ENCODE measurements around the gene SEMA6A. TPM values are rescaled to one million over a fixed set of nuclear protein-coding genes. Genes with fewer than 3 reads are reported as not detected.

Gene SEMA6A
- polyA plus RNA-seq, 1 of the 3 experiments (the other 2 are of a cell fraction), result 0.18 TPM

- Histone ChIP-seq H3K27ac (ENCODE audit: low read depth in 2 of 2, low read length in 1 of 2) (no peak overlapping the region), H3K79me2 (ENCODE audit: insufficient read depth) (no peaks in the 10 kb centered on the region), H3K9me2 (no peaks in the 10 kb centered on the region), H3F3A (replicated peaks; ENCODE audit: insufficient read depth) (no peaks in the 10 kb centered on the region), H3K4me1 (ENCODE audit: control insufficient read depth in 1 of 2, insufficient read depth in 2 of 2, low read depth in 1 of 2, low read length in 1 of 2) (peaks cover 0 to 27% of the 10 kb centered on the region in 2 experiments; a peak in 2 of 4 replicates), H3K4me3 (ENCODE audit: low read depth in 2 of 2, low read length in 1 of 2) (no peak overlapping the region), H3K36me3 (replicated peaks in 1 of 2; ENCODE audit: control insufficient read depth in 1 of 2, insufficient read depth in 2 of 2, low read length in 1 of 2) (no peaks in the 10 kb centered on the region), H3K4me2 (no peak overlapping the region), H3K27me3 (ENCODE audit: insufficient read depth) (no peaks in the 10 kb centered on the region; the same call in 1 of the 2 replicates), H2AFZ (ENCODE audit: low read depth) (no peak overlapping the region), H3K9ac (no peak overlapping the region), H3K9me3 (no peaks in the 10 kb centered on the region), H4K20me1 (ENCODE audit: insufficient read depth) (no peaks in the 10 kb centered on the region)
- no peak for TF ChIP-seq RXRA (IDR thresholded peaks at IDR 0.05; ENCODE audit: borderline replicate concordance, low read depth)
- no peak for TF ChIP-seq ZBTB33 (IDR thresholded peaks at IDR 0.05; ENCODE audit: borderline replicate concordance, low read depth)
- TF ChIP-seq EP300 (IDR thresholded peaks at IDR 0.05; ENCODE audit: borderline replicate concordance in 1 of 2, low read depth in 1 of 2, low read length in 1 of 2), result no peak
- POLR2A ChIA-PET, result no interaction called here
- CTCF ChIA-PET, result interaction anchor here (0.9 kb wide), 1 partner anchor 303 kb away, joined by 3 read pairs; no protein-coding TSS in a partner anchor
- 48% methylated on average over 3 of the region's 3 CpGs for WGBS (ENCODE audit: low lambda C conversion rate)
- no peak for DNase-seq
Observed at GRCh38 chr5:116532762-116533525, 41.7 kb downstream of the SEMA6A start.

- ChIA-PET CTCF (no interaction called here), POLR2A (no interaction called here)
- H2AFZ ChIP-seq (ENCODE audit: low read depth), result no peak overlapping the region
- H3K27me3 ChIP-seq (ENCODE audit: insufficient read depth), result no peaks in the 10 kb centered on the region; the same call in 1 of the 2 replicates
- no peak for TF ChIP-seq SIN3A (IDR thresholded peaks at IDR 0.05; ENCODE audit: borderline replicate concordance, low read depth, low read length)
- no peak for TF ChIP-seq RFX5 (IDR thresholded peaks at IDR 0.05; ENCODE audit: low read length)
- TF ChIP-seq POLR2AphosphoS5 (IDR thresholded peaks at IDR 0.05; ENCODE audit: low read depth, low read length), result no peak
- TF ChIP-seq RXRA (IDR thresholded peaks at IDR 0.05; ENCODE audit: borderline replicate concordance, low read depth), result no peak
- TF ChIP-seq RCOR1 (IDR thresholded peaks at IDR 0.05; ENCODE audit: low read length), result no peak
- TF ChIP-seq GATA2 (CRISPR knock-in tag; IDR thresholded peaks at IDR 0.05), result no peak
- no peak for TF ChIP-seq YY1 (IDR thresholded peaks at IDR 0.05; ENCODE audit: low read depth)
- TF ChIP-seq MEF2A (IDR thresholded peaks at IDR 0.05; ENCODE audit: borderline replicate concordance, low read depth), result no peak
- TF ChIP-seq USF1 (IDR thresholded peaks at IDR 0.05; ENCODE audit: borderline replicate concordance, low read depth), result no peak
- no peak for TF ChIP-seq ELF1 (IDR thresholded peaks at IDR 0.05)
- no peak for TF ChIP-seq SMC3 (IDR thresholded peaks at IDR 0.05; ENCODE audit: low read depth, low read length)
- no peak for TF ChIP-seq TCF12 (IDR thresholded peaks at IDR 0.05)
- TF ChIP-seq REST (IDR thresholded peaks at IDR 0.05; ENCODE audit: low read depth, low read length), result no peak
- no peak overlapping the region for H3K9ac ChIP-seq
- no peaks in the 10 kb centered on the region for H3K9me3 ChIP-seq
- DNase-seq, result no peak
- no peaks in the 10 kb centered on the region for H3K79me2 ChIP-seq (ENCODE audit: insufficient read depth)
- peaks cover 0 to 30% of the 10 kb centered on the region in 2 experiments; a peak in 2 of 4 replicates for H3K4me1 ChIP-seq (ENCODE audit: control insufficient read depth in 1 of 2, insufficient read depth in 2 of 2, low read depth in 1 of 2, low read length in 1 of 2)
- 73% methylated on average over 1 of the region's 1 CpG for WGBS (ENCODE audit: low lambda C conversion rate)
- no peaks in the 10 kb centered on the region for H3K36me3 ChIP-seq (replicated peaks in 1 of 2; ENCODE audit: control insufficient read depth in 1 of 2, insufficient read depth in 2 of 2, low read length in 1 of 2)
- H3K27ac ChIP-seq (ENCODE audit: low read depth in 2 of 2, low read length in 1 of 2), result no peak overlapping the region
- H4K20me1 ChIP-seq (ENCODE audit: insufficient read depth), result no peaks in the 10 kb centered on the region
- no peak overlapping the region for H3K4me2 ChIP-seq
- no peaks in the 10 kb centered on the region for H3F3A ChIP-seq (replicated peaks; ENCODE audit: insufficient read depth)
- no peak overlapping the region for H3K4me3 ChIP-seq (ENCODE audit: low read depth in 2 of 2, low read length in 1 of 2)
- no peaks in the 10 kb centered on the region for H3K9me2 ChIP-seq
Observed at GRCh38 chr5:116531635-116532034, 43.0 kb downstream of the SEMA6A start.
